Mammary epithelial cell (primary cell): Measurements from ENCODE around the gene ADAM22.

ENCODE experiments used
- CTCF ChIP-seq, 2 donors: IDR thresholded peaks in 1 of 2; conservative IDR thresholded peaks in 1 of 2; 2 replicates each; pipeline ENCODE4 v1.5.1; 2011 to 2012; ENCODE audit warnings: inconsistent platforms in 2 of 2, low read length in 2 of 2, mild to moderate bottlenecking in 2 of 2, control low read depth in 1 of 2, low read depth in 1 of 2; ENCODE audit not compliant: insufficient read depth in 1 of 2; ENCODE audit errors: extremely low read depth in 1 of 2
- EZH2 ChIP-seq: IDR thresholded peaks from 2 replicates; pipeline ENCODE4 v1.6.1; 2012; ENCODE audit warnings: low read length, inconsistent platforms, borderline replicate concordance

- TF ChIP-seq EZH2 (no peak), CTCF (conservative IDR thresholded peaks at IDR 0.05 in 1 of 2, IDR thresholded peaks at IDR 0.05 in 1 of 2; ENCODE audit: extremely low read depth in 1 of 2, insufficient read depth in 1 of 2, low read depth in 1 of 2, low read length in 2 of 2) (no peak)
These were observed 231.6 kb downstream of the ADAM22 start for GRCh38 chr7:88165697-88166096.
